Stimulated activated CD8-positive, alpha-beta memory T cell treated with anti-CD3 and anti-CD28 coated beads, Interleukin-4, amount 100 ng/mL, for 48 hours (primary cell): ENCODE measurements around the gene SEMA3D.
"Not testable (repeated sequence)": the region's sequence is repeated elsewhere in the genome, so short reads cannot be mapped to it uniquely, and the experiment has no call there.

Experiments used
- DNase-seq: peaks from one replicate; pipeline ENCODE4 v3.0.0-alpha.2; 2020

SEMA3D gene

GRCh38 chr7:85022064-85022697, 164.7 kb downstream of the SEMA3D start:
- no peak for DNase-seq

GRCh38 chr7:85021101-85021704, 165.7 kb downstream of the SEMA3D start:
- DNase-seq: no peak

- no peak for DNase-seq
These were observed 167.1 kb downstream of the SEMA3D start for GRCh38 chr7:85019778-85020177.

GRCh38 chr7:85019176-85019575, 167.7 kb downstream of the SEMA3D start:
- no peak for DNase-seq

GRCh38 chr7:85018498-85018897, 168.4 kb downstream of the SEMA3D start:
- no peak for DNase-seq

GRCh38 chr7:85016286-85016685, 170.6 kb downstream of the SEMA3D start:
- no peak for DNase-seq

GRCh38 chr7:85014936-85015660, 171.8 kb downstream of the SEMA3D start:
- DNase-seq: no peak

- DNase-seq: no peak
These were observed 175.7 kb downstream of the SEMA3D start for GRCh38 chr7:85011127-85011526.

- no peak for DNase-seq
These were observed 176.6 kb downstream of the SEMA3D start for GRCh38 chr7:85010306-85010705.

GRCh38 chr7:85006754-85007153, 180.1 kb downstream of the SEMA3D start:
- DNase-seq: no peak

- no peak for DNase-seq
These were observed 182.5 kb downstream of the SEMA3D start for GRCh38 chr7:85004402-85004801.

GRCh38 chr7:85001495-85002345, 185.1 kb downstream of the SEMA3D start:
- no peak for DNase-seq

GRCh38 chr7:85000735-85001350, 186.0 kb downstream of the SEMA3D start:
- DNase-seq: no peak

- no peak for DNase-seq
These were observed 187.4 kb downstream of the SEMA3D start for GRCh38 chr7:84999450-84999849.

GRCh38 chr7:84998665-84999064, 188.2 kb downstream of the SEMA3D start:
- no peak for DNase-seq

GRCh38 chr7:84997626-84998025, 189.2 kb downstream of the SEMA3D start:
- no peak for DNase-seq

GRCh38 chr7:84992954-84993353, 193.9 kb downstream of the SEMA3D start:
- DNase-seq: not testable (repeated sequence)

GRCh38 chr7:84985073-84985784, 201.6 kb downstream of the SEMA3D start:
- DNase-seq: no peak

- DNase-seq: no peak
These were observed 204.7 kb downstream of the SEMA3D start for GRCh38 chr7:84982199-84982598.

GRCh38 chr7:84981055-84981976, 205.5 kb downstream of the SEMA3D start:
- no peak for DNase-seq

GRCh38 chr7:84975586-84976185, 211.2 kb downstream of the SEMA3D start:
- DNase-seq: no peak
